HepG2 (cell line): ENCODE measurements around the gene EPM2A. TPM values are rescaled to one million over a fixed set of nuclear protein-coding genes. Genes with fewer than 3 reads are reported as not detected.

Experiments used
- BORCS8-MEF2B ChIP-seq: sonication (generic); formaldehyde crosslinking; IDR thresholded peaks from 2 replicates; pipeline ENCODE4 v1.8.0; 2022; ENCODE audit warnings: mild to moderate bottlenecking, missing genetic modification reagents
- CEBPZ ChIP-seq: IDR thresholded peaks from 2 replicates; pipeline ENCODE4 v1.6.1; 2012; ENCODE audit warnings: low read length, improper control_type of control experiment
- FOXK1 ChIP-seq: sonication (generic); formaldehyde crosslinking; IDR thresholded peaks from 2 replicates; pipeline ENCODE4 v1.4.0; 2020; ENCODE audit warnings: low read depth, missing genetic modification reagents, borderline replicate concordance
- HES4 ChIP-seq: sonication (generic); formaldehyde crosslinking; IDR thresholded peaks from 2 replicates; pipeline ENCODE4 v1.9.0; 2021; ENCODE audit warnings: mild to moderate bottlenecking, missing genetic modification reagents, borderline replicate concordance
- HMGXB3 ChIP-seq: sonication (generic); formaldehyde crosslinking; IDR thresholded peaks from 2 replicates; pipeline ENCODE4 v1.4.0; 2020; ENCODE audit warnings: missing genetic modification reagents, borderline replicate concordance
- IKZF1 ChIP-seq: fragments of 450-650 bp; IDR thresholded peaks from 2 replicates; pipeline ENCODE4 v1.7.1; 2016
- NONO ChIP-seq, 2 experiments: fragments of 450-650 bp in 1 of 2; sonication (generic) in 1 of 2; formaldehyde crosslinking in 1 of 2; IDR thresholded peaks in 1 of 2; conservative IDR thresholded peaks in 1 of 2; 2 replicates each; pipeline versions ENCODE4 v1.6.1 to v1.8.0; 2017 to 2022; ENCODE audit warnings: mild to moderate bottlenecking in 1 of 2, missing genetic modification reagents in 1 of 2, moderate library complexity in 1 of 2
- PRMT3 ChIP-seq: sonication (generic); formaldehyde crosslinking; IDR thresholded peaks from 2 replicates; pipeline ENCODE4 v1.8.1; 2022; ENCODE audit warnings: low read depth, mild to moderate bottlenecking, moderate library complexity, missing genetic modification reagents, borderline replicate concordance
- RNF2 ChIP-seq: fragments of 450-650 bp; conservative IDR thresholded peaks from 2 replicates; pipeline ENCODE4 v1.6.1; 2016; ENCODE audit warnings: low read depth
- SMYD3 ChIP-seq: sonication (generic); formaldehyde crosslinking; IDR thresholded peaks from 2 replicates; pipeline ENCODE4 v1.8.1; 2023; ENCODE audit warnings: mild to moderate bottlenecking, missing genetic modification reagents
- SUZ12 ChIP-seq: fragments of 150-350 bp; IDR thresholded peaks from 2 replicates; pipeline ENCODE4 v1.6.1; 2014; ENCODE audit warnings: low read depth, low read length
- TBX2 ChIP-seq: sonication (generic); formaldehyde crosslinking; IDR thresholded peaks from 2 replicates; pipeline ENCODE4 v1.5.0; 2020; ENCODE audit warnings: missing genetic modification reagents, mild to moderate bottlenecking, borderline replicate concordance
- ZEB1 ChIP-seq: IDR thresholded peaks from 2 replicates; pipeline ENCODE4 v1.6.1; 2012; ENCODE audit warnings: mild to moderate bottlenecking, low read depth, inconsistent platforms; ENCODE audit not compliant: insufficient replicate concordance
- ZFP36L2 ChIP-seq: sonication (generic); formaldehyde crosslinking; IDR thresholded peaks from 2 replicates; pipeline ENCODE4 v1.4.0; 2020; ENCODE audit warnings: missing genetic modification reagents
- ZNF263 ChIP-seq: sonication (generic); formaldehyde crosslinking; IDR thresholded peaks from 2 replicates; pipeline ENCODE4 v1.4.0; 2020; ENCODE audit warnings: missing genetic modification reagents
- ZNF577 ChIP-seq: sonication (generic); formaldehyde crosslinking; IDR thresholded peaks from 2 replicates; pipeline ENCODE4 v1.4.0; 2020; ENCODE audit warnings: mild to moderate bottlenecking, low read depth, missing genetic modification reagents, borderline replicate concordance
- ZNF784 ChIP-seq: sonication (generic); formaldehyde crosslinking; IDR thresholded peaks from 2 replicates; pipeline ENCODE4 v1.5.1; 2020; ENCODE audit warnings: missing genetic modification reagents, mild to moderate bottlenecking, borderline replicate concordance
- polyA plus RNA-seq, 8 experiments: library from polyadenylated mRNA; depleted of rRNA in 3 of 8; stranded (reverse) in 7 of 8; unstranded in 1 of 8; fragments of >200 nt; fragmentation: Illumina TruSeq in 4 of 8; extraction: Trizol in 4 of 8; gene quantifications; 2 replicates each; pipeline versions ENCODE4 v1.2.1 to v1.2.3, GENCODE V29; 2011 to 2016; ENCODE audit warnings: low read depth in 4 of 8, missing spikeins in 1 of 8, mixed read lengths in 1 of 8; ENCODE audit not compliant: insufficient read depth in 1 of 8
- total RNA-seq, 5 experiments: library from RNA; depleted of rRNA; stranded (reverse); fragments of >200 nt; fragmentation: Illumina TruSeq; extraction: Trizol; gene quantifications; 2 replicates each; pipeline ENCODE4 v1.2.3, GENCODE V29; 2016; ENCODE audit warnings: low read depth in 1 of 5
- TF ChIP-seq, protein P1 (sequence below): sonication (generic); formaldehyde crosslinking; IDR thresholded peaks from 2 replicates; pipeline ENCODE4 v1.5.0; 2020; ENCODE audit warnings: mild to moderate bottlenecking, missing genetic modification reagents, moderate library complexity

The EPM2A gene
- total and polyA plus RNA-seq, 2 of the 13 experiments (the other 11 are each of a cell fraction or from before 2014, with no cell fraction given): 4.6 to 9.2 TPM

DNA sequence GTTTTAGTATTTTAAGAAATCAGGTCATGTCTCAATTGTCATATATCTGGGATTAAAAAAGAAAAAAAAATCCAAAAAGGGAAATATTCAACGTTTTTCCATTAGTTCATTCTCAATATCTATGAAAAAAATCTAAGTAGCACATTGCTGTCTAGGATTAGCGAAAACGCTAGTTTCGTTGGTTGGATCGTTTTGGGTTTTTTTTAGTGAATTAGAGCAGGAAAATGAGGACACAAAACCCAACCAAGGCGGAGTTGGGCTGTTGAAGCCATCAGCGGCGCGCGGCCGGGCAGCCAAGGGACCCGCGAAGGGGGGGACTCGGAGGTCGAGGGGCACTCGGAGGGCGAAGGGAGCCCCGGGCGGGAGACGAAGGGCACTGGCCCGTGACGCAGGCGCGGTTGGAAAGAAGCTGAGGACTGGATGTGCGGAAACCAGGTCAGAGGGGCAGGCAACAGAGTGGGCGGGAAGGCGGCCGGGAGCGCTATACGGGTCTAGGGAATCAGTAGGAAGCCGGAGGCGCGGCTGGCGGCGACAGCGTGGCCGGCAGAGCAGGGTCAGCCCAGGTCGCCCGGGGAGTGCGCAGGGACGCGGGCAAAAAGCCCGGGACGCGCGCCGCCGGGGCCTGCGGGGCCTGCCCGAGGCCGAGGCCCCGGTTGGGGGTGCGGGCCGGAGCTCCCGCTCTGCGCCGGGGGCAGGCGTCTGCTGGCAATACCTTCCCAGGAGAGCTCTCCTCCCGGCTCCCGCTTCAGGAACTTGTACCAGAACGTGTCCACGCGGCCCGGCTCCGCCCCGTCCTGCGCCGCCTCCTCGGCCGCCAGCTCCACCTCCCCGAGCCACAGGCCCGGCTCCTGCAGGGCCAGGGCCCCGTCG lies 599 bp downstream of the EPM2A start (continued):
- TF ChIP-seq NONO (IDR thresholded peaks at IDR 0.05): no peak
- peak; percentile 94 for TF ChIP-seq NONO (CRISPR knock-in tag; conservative IDR thresholded peaks at IDR 0.05)
- no peak for TF ChIP-seq SUZ12
- peak; percentile 78 for TF ChIP-seq ZNF784 (CRISPR knock-in tag)
- TF ChIP-seq ZNF577 (CRISPR knock-in tag): no peak
- TF ChIP-seq BORCS8-MEF2B: peak; percentile 95
- 0 out of 2 replicates have a peak, but pooled peaks have one; percentile 26 for TF ChIP-seq HMGXB3 (CRISPR knock-in tag)
- TF ChIP-seq, protein P1, sequence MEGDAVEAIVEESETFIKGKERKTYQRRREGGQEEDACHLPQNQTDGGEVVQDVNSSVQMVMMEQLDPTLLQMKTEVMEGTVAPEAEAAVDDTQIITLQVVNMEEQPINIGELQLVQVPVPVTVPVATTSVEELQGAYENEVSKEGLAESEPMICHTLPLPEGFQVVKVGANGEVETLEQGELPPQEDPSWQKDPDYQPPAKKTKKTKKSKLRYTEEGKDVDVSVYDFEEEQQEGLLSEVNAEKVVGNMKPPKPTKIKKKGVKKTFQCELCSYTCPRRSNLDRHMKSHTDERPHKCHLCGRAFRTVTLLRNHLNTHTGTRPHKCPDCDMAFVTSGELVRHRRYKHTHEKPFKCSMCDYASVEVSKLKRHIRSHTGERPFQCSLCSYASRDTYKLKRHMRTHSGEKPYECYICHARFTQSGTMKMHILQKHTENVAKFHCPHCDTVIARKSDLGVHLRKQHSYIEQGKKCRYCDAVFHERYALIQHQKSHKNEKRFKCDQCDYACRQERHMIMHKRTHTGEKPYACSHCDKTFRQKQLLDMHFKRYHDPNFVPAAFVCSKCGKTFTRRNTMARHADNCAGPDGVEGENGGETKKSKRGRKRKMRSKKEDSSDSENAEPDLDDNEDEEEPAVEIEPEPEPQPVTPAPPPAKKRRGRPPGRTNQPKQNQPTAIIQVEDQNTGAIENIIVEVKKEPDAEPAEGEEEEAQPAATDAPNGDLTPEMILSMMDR: 0 out of 2 replicates have a peak, but pooled peaks have one; percentile 20
- peak; percentile 84 for TF ChIP-seq HES4
- no peak for TF ChIP-seq IKZF1
- TF ChIP-seq ZNF263 (CRISPR knock-in tag): peak; percentile 67; the same call in 1 of the 2 replicates
- peak; percentile 92 for TF ChIP-seq RNF2
- no peak for TF ChIP-seq ZEB1
- TF ChIP-seq ZFP36L2 (CRISPR knock-in tag): no peak
- TF ChIP-seq PRMT3 (CRISPR knock-in tag): no peak; the same call in 1 of the 2 replicates
- no peak for TF ChIP-seq SMYD3
- TF ChIP-seq FOXK1: 0 out of 2 replicates have a peak, but pooled peaks have one; percentile 65
- no peak for TF ChIP-seq CEBPZ
- peak; percentile 88 for TF ChIP-seq TBX2
